H9 (cell line): Measurements from ENCODE around the gene MYOM1. TPM values are rescaled to one million over a fixed set of nuclear protein-coding genes. Genes with fewer than 3 reads are reported as not detected.

Experiments used
- DNase-seq: peaks from one replicate; pipeline ENCODE4 v3.0.0-alpha.2; 2017
- H2AFZ ChIP-seq: one replicate; pipeline ENCODE4 v1.6.1; 2013; ENCODE audit warnings: mild to moderate bottlenecking, low read length, control low read depth, moderate library complexity
- H2AK5ac ChIP-seq: 2 replicates; pipeline ENCODE4 v1.6.1; 2013; ENCODE audit warnings: low read length, control low read depth, mixed read lengths; ENCODE audit not compliant: insufficient read length
- H2BK120ac ChIP-seq: one replicate; pipeline ENCODE4 v1.6.1; 2013; ENCODE audit warnings: low read depth, mild to moderate bottlenecking, low read length, control low read depth, inconsistent platforms; ENCODE audit not compliant: poor library complexity, severe bottlenecking
- H2BK12ac ChIP-seq: 2 replicates; pipeline ENCODE4 v1.6.1; 2013; ENCODE audit warnings: low read length, control low read depth, mixed read lengths, low read depth; ENCODE audit not compliant: insufficient read length
- H2BK15ac ChIP-seq: 2 replicates; pipeline ENCODE4 v1.6.1; 2013; ENCODE audit warnings: low read depth, low read length, control low read depth
- H2BK20ac ChIP-seq: one replicate; pipeline ENCODE4 v1.6.1; 2013; ENCODE audit warnings: low read depth, mild to moderate bottlenecking, low read length, control low read depth, inconsistent platforms; ENCODE audit not compliant: poor library complexity, severe bottlenecking
- H2BK5ac ChIP-seq: 2 replicates; pipeline ENCODE4 v1.6.1; 2013; ENCODE audit warnings: low read length, control low read depth, mixed read lengths; ENCODE audit not compliant: insufficient read length
- H3K14ac ChIP-seq: 2 replicates; pipeline ENCODE4 v1.6.1; 2013; ENCODE audit warnings: low read length, control low read depth; ENCODE audit not compliant: insufficient read depth
- H3K18ac ChIP-seq: 2 replicates; pipeline ENCODE4 v1.6.1; 2013; ENCODE audit warnings: low read depth, mild to moderate bottlenecking, mixed read lengths, low read length, control low read depth; ENCODE audit not compliant: insufficient read length
- H3K23ac ChIP-seq: 2 replicates; pipeline ENCODE4 v1.6.1; 2013; ENCODE audit warnings: low read length, control low read depth, mixed read lengths, low read depth; ENCODE audit not compliant: insufficient read length
- H3K23me2 ChIP-seq: 2 replicates; pipeline ENCODE4 v1.6.1; 2013; ENCODE audit warnings: low read depth, mild to moderate bottlenecking, mixed read lengths, low read length, control low read depth; ENCODE audit not compliant: insufficient read length, poor library complexity, severe bottlenecking
- H3K27ac ChIP-seq: 2 replicates; pipeline ENCODE4 v1.5.1; 2013; ENCODE audit warnings: low read length, control low read depth, mixed read lengths, low read depth; ENCODE audit not compliant: insufficient read length
- H3K27me3 ChIP-seq: 2 replicates; pipeline ENCODE4 v1.6.1; 2013; ENCODE audit warnings: low read length, control low read depth, inconsistent platforms; ENCODE audit not compliant: insufficient read depth
- H3K4ac ChIP-seq: 2 replicates; pipeline ENCODE4 v1.6.1; 2013; ENCODE audit warnings: low read depth, mild to moderate bottlenecking, control low read depth, inconsistent platforms, low read length, moderate library complexity
- H3K4me1 ChIP-seq: 2 replicates; pipeline ENCODE4 v1.6.1; 2013; ENCODE audit warnings: low read length, control low read depth, inconsistent platforms; ENCODE audit not compliant: insufficient read depth
- H3K4me2 ChIP-seq: 2 replicates; pipeline ENCODE4 v1.6.1; 2013; ENCODE audit warnings: low read length, control low read depth, mixed read lengths; ENCODE audit not compliant: insufficient read length, insufficient read depth
- H3K56ac ChIP-seq: 2 replicates; pipeline ENCODE4 v1.6.1; 2013; ENCODE audit warnings: low read depth, mild to moderate bottlenecking, mixed read lengths, low read length, control low read depth; ENCODE audit not compliant: insufficient read length
- H3K79me1 ChIP-seq: 2 replicates; pipeline ENCODE4 v1.6.1; 2013; ENCODE audit warnings: low read depth, mild to moderate bottlenecking, moderate library complexity, low read length, control low read depth, inconsistent platforms; ENCODE audit not compliant: insufficient read depth, poor library complexity, severe bottlenecking
- H3K79me2 ChIP-seq: 2 replicates; pipeline ENCODE4 v1.6.1; 2013; ENCODE audit warnings: low read length, control low read depth, inconsistent platforms; ENCODE audit not compliant: insufficient read depth
- H3K9ac ChIP-seq: 2 replicates; pipeline ENCODE4 v1.6.1; 2013; ENCODE audit warnings: low read length, control low read depth, mixed read lengths; ENCODE audit not compliant: insufficient read length; ENCODE audit errors: extremely low read depth
- H3K9me3 ChIP-seq: one replicate; pipeline ENCODE4 v1.6.1; 2013; ENCODE audit warnings: low read depth, low read length, inconsistent platforms; ENCODE audit not compliant: control insufficient read depth
- H3T11ph ChIP-seq: one replicate; pipeline ENCODE4 v1.6.1; 2013; ENCODE audit warnings: mild to moderate bottlenecking, low read length, control low read depth, inconsistent platforms
- H4K20me1 ChIP-seq: one replicate; pipeline ENCODE4 v1.6.1; 2013; ENCODE audit not compliant: control insufficient read depth, insufficient read length, insufficient read depth
- H4K5ac ChIP-seq: 2 replicates; pipeline ENCODE4 v1.6.1; 2013; ENCODE audit warnings: low read depth, mild to moderate bottlenecking, mixed read lengths, low read length, control low read depth; ENCODE audit not compliant: insufficient read length
- H4K8ac ChIP-seq: replicated peaks from 2 replicates; pipeline ENCODE4 v1.6.1; 2013; ENCODE audit warnings: low read length, control low read depth, mixed read lengths, low read depth; ENCODE audit not compliant: insufficient read length
- H4K91ac ChIP-seq: 2 replicates; pipeline ENCODE4 v1.6.1; 2013; ENCODE audit warnings: low read depth, mild to moderate bottlenecking, moderate library complexity, mixed read lengths, low read length, control low read depth; ENCODE audit not compliant: insufficient read length
- H3K27ac Mint-ChIP-seq, 3 experiments: 2 replicates in 2 of 3; 3 replicates in 1 of 3; pipeline ENCODE4 v1.8.0; 2020 to 2021; ENCODE audit warnings: mixed read lengths in 3 of 3, mild to moderate bottlenecking in 1 of 3, moderate library complexity in 1 of 3
- H3K27me3 Mint-ChIP-seq: 2 replicates; pipeline ENCODE4 v1.8.0; 2021; ENCODE audit warnings: low read depth, mild to moderate bottlenecking, moderate library complexity, mixed read lengths
- H3K36me3 Mint-ChIP-seq, 3 experiments: 2 replicates in 2 of 3; 3 replicates in 1 of 3; pipeline ENCODE4 v1.8.0; 2020 to 2021; ENCODE audit warnings: low read depth in 3 of 3, mixed read lengths in 3 of 3; ENCODE audit not compliant: insufficient read depth in 1 of 3
- H3K4me1 Mint-ChIP-seq, 2 experiments: 2 replicates each; pipeline ENCODE4 v1.8.0; 2020; ENCODE audit warnings: mixed read lengths in 2 of 2
- H3K4me3 Mint-ChIP-seq, 2 experiments: 2 replicates in 1 of 2; 3 replicates in 1 of 2; pipeline ENCODE4 v1.8.0; 2020 to 2021; ENCODE audit warnings: mild to moderate bottlenecking in 2 of 2, mixed read lengths in 2 of 2, moderate library complexity in 1 of 2
- H3K9me3 Mint-ChIP-seq, 2 experiments: 2 replicates in 1 of 2; 3 replicates in 1 of 2; pipeline ENCODE4 v1.8.0; 2020; ENCODE audit warnings: mild to moderate bottlenecking in 2 of 2, mixed read lengths in 2 of 2, moderate library complexity in 1 of 2
- CTCF ChIP-seq: fragments of 200-600 bp; sonication (generic); conservative IDR thresholded peaks from 3 replicates; pipeline ENCODE4 v1.8.0; 2021; ENCODE audit warnings: antibody characterized with exemption, mild to moderate bottlenecking
- total RNA-seq: library from RNA; stranded (reverse); gene quantifications from 2 replicates; pipeline ENCODE4 v1.2.1, GENCODE V29; 2021

The MYOM1 gene
- total RNA-seq, 1 experiment from 2014 or later = 0.17 TPM

DNA sequence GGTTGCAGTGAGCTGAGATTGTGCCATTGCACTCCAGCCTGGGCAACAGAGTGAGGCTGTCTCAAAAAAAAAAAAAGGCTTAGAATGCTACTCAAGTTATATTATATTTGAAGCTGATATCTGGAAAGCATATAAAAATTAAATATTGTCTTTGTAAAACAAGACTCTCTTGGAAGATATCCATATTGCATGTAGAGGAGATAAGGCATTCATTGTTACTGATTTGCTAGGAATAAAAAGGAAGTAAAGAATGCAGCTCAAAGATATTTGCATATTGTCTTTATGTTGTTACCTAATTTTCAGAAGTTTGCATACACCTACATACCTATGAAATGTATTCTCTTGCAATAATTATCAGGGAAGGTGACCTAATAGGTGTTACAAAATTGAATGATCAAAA is 79.4 kb downstream of the MYOM1 start:
- no peak overlapping the region for H3K4me3 Mint-ChIP-seq
- Histone ChIP-seq H3K27ac (no peak overlapping the region), H4K8ac (no peak overlapping the region)

More for the DNA sequence above, 79.4 kb downstream of the MYOM1 start:
- no peak overlapping the region for H2BK20ac ChIP-seq
- H3K79me2 ChIP-seq = no peaks in the 10 kb centered on the region
- no peak overlapping the region for H2BK5ac ChIP-seq
- H4K5ac ChIP-seq = no peak overlapping the region
- H3K4me1 ChIP-seq = no peaks in the 10 kb centered on the region
- no peak overlapping the region for H2BK120ac ChIP-seq
- H3K23me2 ChIP-seq = no peaks in the 10 kb centered on the region
- no peak overlapping the region for H2BK15ac ChIP-seq
- no peaks in the 10 kb centered on the region for H3K27me3 ChIP-seq
- H3K9ac ChIP-seq = no peak overlapping the region
- H3T11ph ChIP-seq = no peak overlapping the region
- no peak overlapping the region for H3K4ac ChIP-seq
- no peak overlapping the region for H4K91ac ChIP-seq
- H3K36me3 Mint-ChIP-seq = peaks cover 0 to 11% (median 0%) of the 10 kb centered on the region in 3 experiments; a peak in 2 of 7 replicates
- H3K56ac ChIP-seq = no peak overlapping the region
- TF ChIP-seq CTCF = no peak
- H3K9me3 Mint-ChIP-seq = peaks cover 8 to 10% of the 10 kb centered on the region in 2 experiments; a peak in 4 of 5 replicates
- no peaks in the 10 kb centered on the region; the same call in 1 of the 2 replicates for H3K27me3 Mint-ChIP-seq
- H2BK12ac ChIP-seq = no peak overlapping the region
- H2AFZ ChIP-seq = no peak overlapping the region
- no peaks in the 10 kb centered on the region for H4K20me1 ChIP-seq
- H2AK5ac ChIP-seq = no peak overlapping the region
- no peaks in the 10 kb centered on the region for H3K79me1 ChIP-seq
- DNase-seq = no peak
- H3K27ac Mint-ChIP-seq = no peak overlapping the region
- no peak overlapping the region for H3K18ac ChIP-seq
- H3K14ac ChIP-seq = no peak overlapping the region
- H3K4me2 ChIP-seq = no peak overlapping the region
- no peak overlapping the region for H3K23ac ChIP-seq
- H3K9me3 ChIP-seq = no peaks in the 10 kb centered on the region
- peaks cover 4% of the 10 kb centered on the region in 2 experiments for H3K4me1 Mint-ChIP-seq
